GM12891 (cell line): ENCODE data around the gene USP27X. TPM values are rescaled to one million over a fixed set of nuclear protein-coding genes. Genes with fewer than 3 reads are reported as not detected.

Source experiments
- DNase-seq: peaks from one replicate; pipeline ENCODE4 v3.0.0; 2011; ENCODE audit warnings: low spot score; ENCODE audit not compliant: insufficient read length
- FAIRE-seq: peaks from 2 replicates; lab custom pipeline; 2011; peaks lifted over from hg19 to GRCh38; lab: Jason Lieb, UNC
- PAX5 ChIP-seq: IDR thresholded peaks from 2 replicates; pipeline ENCODE4 v1.6.1; 2011; ENCODE audit warnings: low read length, moderate library complexity, mild to moderate bottlenecking; ENCODE audit not compliant: insufficient read depth, severe bottlenecking
- POLR2A ChIP-seq: IDR thresholded peaks from 2 replicates; pipeline ENCODE4 v1.6.1; 2011; ENCODE audit warnings: low read depth, low read length, control low read depth
- POLR2AphosphoS5 ChIP-seq: IDR thresholded peaks from 2 replicates; pipeline ENCODE4 v1.6.1; 2011; ENCODE audit warnings: low read depth, low read length, control low read depth
- POU2F2 ChIP-seq: IDR thresholded peaks from 2 replicates; pipeline ENCODE4 v1.6.1; 2011; ENCODE audit warnings: low read depth, mild to moderate bottlenecking, control low read depth, low read length, moderate library complexity
- SPI1 ChIP-seq: IDR thresholded peaks from 2 replicates; pipeline ENCODE4 v1.6.1; 2011; ENCODE audit warnings: low read depth, low read length, control low read depth
- TAF1 ChIP-seq: IDR thresholded peaks from 2 replicates; pipeline ENCODE4 v1.6.1; 2011; ENCODE audit warnings: low read depth, low read length, control low read depth
- polyA plus RNA-seq: library from polyadenylated mRNA; unstranded; fragments of >200 nt; gene quantifications from one replicate; pipeline ENCODE4 v1.2.1, GENCODE V29; 2012; ENCODE audit warnings: low read depth, missing spikeins, inconsistent platforms; ENCODE audit not compliant: missing spikeins

The USP27X gene
- polyA plus RNA-seq: 0.68 TPM

DNA sequence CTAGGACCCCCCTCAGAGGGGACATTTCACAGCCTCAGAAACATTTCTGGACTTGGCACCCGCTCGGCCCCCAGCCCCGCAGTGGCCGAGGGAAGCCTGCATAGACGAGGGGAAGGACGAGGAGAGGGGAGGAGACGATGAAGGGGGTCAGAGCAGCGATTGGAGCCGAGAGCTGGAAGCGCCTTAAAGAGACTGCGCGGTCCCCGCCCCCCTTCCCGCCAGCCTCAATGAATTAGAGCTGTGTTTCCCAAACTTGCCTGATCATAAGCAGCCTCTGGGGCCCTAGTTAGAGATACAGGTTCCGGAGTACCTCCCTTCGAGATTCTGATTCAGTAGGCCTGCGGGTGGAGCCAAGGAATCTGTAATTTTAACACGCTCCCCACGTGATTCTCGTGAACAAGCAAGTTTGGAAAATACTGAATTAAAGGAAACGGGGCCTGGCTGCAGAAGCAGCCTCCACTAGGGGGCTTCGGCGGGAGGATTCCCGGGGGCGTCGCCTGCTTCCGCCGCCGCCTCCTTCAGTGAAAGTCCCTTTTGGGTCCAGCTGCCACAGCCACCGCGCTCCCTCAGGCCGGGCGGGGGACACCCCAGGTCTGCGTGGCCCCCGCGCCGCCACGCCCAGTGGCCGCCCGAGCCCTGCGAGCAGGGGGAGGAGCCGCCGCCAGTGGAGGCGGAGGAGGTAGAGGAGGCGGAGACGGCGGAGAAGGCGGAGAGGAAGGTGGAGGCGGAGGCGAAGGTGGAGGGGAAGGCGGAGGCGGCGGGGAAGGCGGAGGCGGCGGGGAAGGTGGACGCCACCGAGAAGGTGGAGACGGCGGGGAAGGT lies at the start of gene USP27X:
USP27X (plus strand) TSS at position 651 of the 822 bp plus-strand sequence. CDS start 824 bp downstream, outside the sequence.
- FAIRE-seq (peak; percentile 91), DNase-seq (peak; percentile 54)
- no peak for TF ChIP-seq POLR2AphosphoS5
- no peak for TF ChIP-seq PAX5
- no peak for TF ChIP-seq POU2F2
- no peak for TF ChIP-seq POLR2A
- TF ChIP-seq SPI1: no peak
- no peak for TF ChIP-seq TAF1

- FAIRE-seq: peak; percentile 54
- DNase-seq: no peak
- TF ChIP-seq PAX5 (no peak), TAF1 (no peak), SPI1 (no peak), POLR2A (no peak), POLR2AphosphoS5 (no peak), POU2F2 (no peak)
Measured at GRCh38 chrX:49838374-49838773, 40.9 kb upstream of the USP27X start.

DNA sequence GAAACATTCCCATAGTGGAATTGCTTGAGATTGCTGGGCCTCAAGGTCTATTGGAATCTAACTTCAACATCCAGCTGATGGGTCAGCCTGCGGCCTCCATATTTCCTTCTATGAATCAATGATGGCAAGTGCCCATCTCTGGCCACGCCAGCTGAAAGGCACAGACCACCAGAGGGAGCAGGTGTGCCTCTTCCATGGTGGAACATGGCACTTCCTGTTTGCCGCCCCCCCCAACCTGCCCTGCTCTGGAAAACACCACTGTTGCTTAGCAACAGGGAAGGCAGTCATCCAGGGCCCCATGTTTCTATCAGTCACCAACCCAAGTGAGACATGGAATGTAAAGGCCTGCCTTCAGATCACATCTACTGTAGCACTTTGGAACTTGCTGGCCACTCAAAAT lies 38.6 kb upstream of the USP27X start:
- FAIRE-seq: peak; percentile 28
- TF ChIP-seq SPI1 (peak; percentile 58), POLR2A (no peak), POU2F2 (no peak)

GRCh38 chrX:49842621-49843020 lies 36.7 kb upstream of the USP27X start:
- FAIRE-seq (no peak), DNase-seq (no peak)
- TF ChIP-seq POLR2AphosphoS5 (no peak), TAF1 (no peak), SPI1 (no peak), PAX5 (no peak), POU2F2 (no peak), POLR2A (no peak)

More for the DNA sequence above, 38.6 kb upstream of the USP27X start:
- no peak for DNase-seq

- DNase-seq (no peak), FAIRE-seq (no peak)
- TF ChIP-seq POLR2AphosphoS5 (no peak), POU2F2 (no peak), TAF1 (no peak), PAX5 (no peak), SPI1 (no peak), POLR2A (no peak)
Measured at GRCh38 chrX:49844611-49845010, 34.7 kb upstream of the USP27X start.

GRCh38 chrX:49845701-49846403 lies 33.4 kb upstream of the USP27X start:
- TF ChIP-seq TAF1 (no peak), POU2F2 (no peak), POLR2AphosphoS5 (no peak), POLR2A (no peak), PAX5 (no peak), SPI1 (no peak)
- no peak for DNase-seq
- FAIRE-seq: no peak

DNA sequence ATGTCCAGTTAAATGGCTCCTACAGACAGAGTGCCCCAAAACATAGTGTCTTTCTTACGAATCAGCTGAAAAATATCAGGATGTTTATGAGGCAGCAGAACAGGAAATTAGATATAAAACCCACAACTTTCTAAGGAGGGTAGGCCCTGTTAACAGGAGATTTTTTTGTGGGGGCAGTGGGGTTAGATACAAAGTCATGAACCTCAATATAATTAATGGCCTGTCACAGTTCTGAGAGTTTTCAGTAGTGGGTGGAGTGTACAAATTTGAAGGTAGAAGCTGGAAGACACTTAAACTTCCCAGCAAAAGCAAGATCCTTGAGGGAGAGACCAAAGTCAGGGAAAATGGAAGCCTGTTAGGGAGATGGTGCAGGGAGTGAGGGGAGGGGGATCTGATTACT lies 32.8 kb upstream of the USP27X start:
- TF ChIP-seq TAF1 (no peak), PAX5 (no peak), POLR2AphosphoS5 (no peak), SPI1 (no peak), POU2F2 (no peak), POLR2A (no peak)
- FAIRE-seq (no peak), DNase-seq (no peak)

DNA sequence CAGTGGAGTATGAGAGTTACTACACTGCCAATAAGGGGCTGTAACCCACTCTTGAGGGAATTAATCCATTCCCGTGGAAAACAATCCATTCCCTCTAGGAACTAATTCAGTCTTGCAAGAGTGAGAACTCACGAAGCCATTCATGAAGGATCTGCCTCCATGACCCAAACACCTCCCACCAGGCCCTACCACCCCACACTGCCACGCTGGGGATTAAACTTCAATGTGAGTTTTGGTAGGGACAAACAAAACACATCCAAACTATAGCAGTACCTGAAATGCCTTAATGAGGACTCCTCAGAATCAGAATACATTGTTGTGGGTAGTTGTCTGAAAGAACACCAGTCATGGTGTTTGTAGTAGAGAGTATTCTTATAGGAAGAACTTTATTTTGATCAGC lies 31.0 kb upstream of the USP27X start:
- FAIRE-seq: no peak
- no peak for TF ChIP-seq POLR2A
- TF ChIP-seq SPI1: no peak
- no peak for TF ChIP-seq TAF1
- no peak for TF ChIP-seq POLR2AphosphoS5
- TF ChIP-seq POU2F2: no peak
- no peak for TF ChIP-seq PAX5
- DNase-seq: no peak

- no peak for FAIRE-seq
Measured at GRCh38 chrX:49850028-49850427, 29.3 kb upstream of the USP27X start.

GRCh38 chrX:49853661-49854060 lies 25.6 kb upstream of the USP27X start:
- FAIRE-seq: no peak
- no peak for DNase-seq
- TF ChIP-seq POLR2A (no peak), TAF1 (no peak), SPI1 (no peak), PAX5 (no peak), POU2F2 (no peak), POLR2AphosphoS5 (no peak)

More at GRCh38 chrX:49850028-49850427, 29.3 kb upstream of the USP27X start:
- TF ChIP-seq POU2F2 (no peak), PAX5 (no peak), TAF1 (no peak), SPI1 (no peak), POLR2A (no peak), POLR2AphosphoS5 (no peak)
- no peak for DNase-seq
